Dedifferentiated amniotic fluid mesenchymal stem cell (primary cell): ENCODE measurements around the gene MBD3L2B.
"Not testable (repeated sequence)": the region's sequence is repeated elsewhere in the genome, so short reads cannot be mapped to it uniquely, and the experiment has no call there.

Experiments used
- DNase-seq: peaks from one replicate; pipeline ENCODE4 v3.0.0-alpha.2; 2016; ENCODE audit errors: extremely low spot score

The MBD3L2B gene

DNA sequence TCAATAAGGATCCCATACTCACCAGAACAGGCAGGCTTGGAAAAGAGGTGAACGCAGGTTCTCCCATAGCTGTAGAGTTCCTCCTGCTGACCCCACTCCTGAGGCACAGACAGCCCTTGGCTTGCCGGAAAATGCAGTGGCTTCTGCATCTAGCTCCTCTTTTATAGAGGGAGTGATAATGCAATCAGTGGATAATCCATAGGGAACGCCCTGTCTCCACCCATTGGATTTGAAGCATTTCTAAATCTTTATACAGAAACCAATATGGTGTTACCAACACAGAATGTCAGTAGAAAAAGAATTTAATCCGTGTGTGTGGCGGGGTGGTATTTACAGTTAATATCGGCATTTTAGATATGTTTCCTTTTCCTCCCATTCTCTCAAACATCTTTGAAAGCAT is at the start of gene MBD3L2B:
MBD3L2B (minus strand) TSS at position 101 of the 400 bp plus-strand sequence; CDS start at position 67, 34 bp downstream.
- not testable (repeated sequence) for DNase-seq

DNA sequence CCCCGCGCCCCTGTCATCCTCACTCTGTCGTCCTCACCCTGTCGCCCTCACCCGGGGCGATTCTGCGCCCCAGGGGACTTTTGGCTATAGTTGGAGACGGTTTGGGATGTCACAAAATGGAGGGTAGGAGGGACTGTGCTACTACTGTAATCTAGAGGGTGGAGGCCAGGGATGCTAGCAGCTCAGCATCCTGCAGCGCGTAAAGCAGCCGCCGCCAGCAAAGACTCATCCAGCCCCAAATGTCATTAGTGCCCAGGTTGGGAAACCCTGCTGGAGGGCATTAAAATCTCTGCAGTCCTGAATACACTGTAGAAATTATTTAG is 48.6 kb upstream of the MBD3L2B start:
- no peak for DNase-seq

DNA sequence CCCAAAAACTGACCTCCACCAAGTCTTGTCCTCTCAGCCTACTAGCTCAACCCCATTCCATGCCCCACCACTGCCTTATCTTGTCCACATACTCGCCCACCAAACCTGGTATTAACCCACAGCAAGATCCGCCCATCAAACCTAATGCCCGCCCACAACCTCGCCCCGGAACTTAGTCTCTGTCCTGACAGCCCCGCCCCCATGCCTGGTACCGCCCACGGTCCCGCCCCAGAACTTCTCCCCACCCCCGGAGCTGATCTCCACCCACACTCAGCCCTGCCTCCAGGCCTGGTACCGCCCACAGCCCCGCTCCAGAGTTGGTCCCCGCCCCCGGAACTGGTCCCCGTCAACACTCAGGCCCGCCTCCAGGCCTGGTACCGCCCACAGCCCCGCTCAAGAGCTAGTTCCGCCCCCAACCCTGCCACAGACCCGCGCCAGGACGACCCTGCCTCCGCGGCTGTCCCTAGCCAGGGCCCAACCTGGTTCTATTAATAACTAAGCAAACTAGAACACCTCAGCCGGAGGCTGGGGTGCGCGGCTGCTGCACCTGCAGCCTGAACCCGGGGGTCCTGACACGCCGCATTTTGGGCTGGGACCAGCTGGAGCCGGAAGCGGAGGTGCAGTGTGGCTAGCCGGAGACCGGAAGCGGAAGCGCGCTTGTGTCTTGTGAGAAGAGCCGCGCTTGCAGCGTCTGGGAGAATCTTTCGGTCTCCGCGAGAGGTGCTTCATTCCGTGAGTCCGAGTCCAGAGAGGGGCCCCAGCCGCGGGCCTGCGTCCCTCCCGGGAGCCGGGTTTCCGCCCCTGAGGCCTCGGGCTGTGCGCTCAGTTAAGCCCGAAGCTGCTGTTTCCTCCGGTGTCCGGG is 48.0 kb upstream of the MBD3L2B start, which contains the start of gene ZNF557:
ZNF557 (plus strand) TSS at position 662 of the 862 bp plus-strand sequence. CDS start 5,372 bp downstream, outside the sequence.
- DNase-seq, result peak; percentile 97

DNA sequence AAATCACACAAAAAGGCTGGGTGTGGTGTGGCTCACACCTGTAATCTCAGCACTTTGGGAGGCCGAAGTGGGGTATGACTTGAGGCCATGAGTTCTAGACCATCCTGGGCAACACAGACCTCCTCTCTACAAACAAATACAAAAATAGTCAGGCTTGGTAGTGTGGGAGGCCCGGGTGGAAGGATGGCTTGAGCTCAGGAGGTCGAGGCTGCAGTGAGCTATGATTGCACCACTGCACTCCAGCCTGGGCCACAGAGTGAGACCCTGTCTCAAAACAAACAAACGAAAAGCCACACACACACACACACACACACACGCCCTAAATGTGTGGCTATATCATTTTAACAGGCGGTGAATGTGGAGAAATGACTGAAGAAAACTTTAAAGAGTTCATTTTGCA is 47.4 kb upstream of the MBD3L2B start:
- DNase-seq, result no peak

DNA sequence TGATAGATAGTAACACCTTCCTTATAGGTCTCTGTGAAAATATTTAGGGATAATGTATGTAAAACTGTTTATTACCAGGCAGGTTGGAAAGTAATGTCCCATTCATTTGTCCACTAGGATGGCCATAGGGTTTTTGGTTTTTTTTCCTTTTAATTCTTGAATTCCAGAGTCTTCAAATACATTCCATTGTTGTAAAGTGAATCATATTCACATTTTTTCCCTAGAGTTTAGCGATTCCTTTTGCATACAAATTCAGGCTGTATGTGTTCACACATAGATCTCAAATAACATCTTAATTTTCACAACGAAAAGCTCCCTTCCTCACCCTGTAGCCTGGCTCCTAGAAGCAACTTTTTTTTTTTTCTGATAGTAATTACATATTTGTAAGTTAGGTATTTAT is 46.5 kb upstream of the MBD3L2B start:
- DNase-seq, result peak; percentile 61

DNA sequence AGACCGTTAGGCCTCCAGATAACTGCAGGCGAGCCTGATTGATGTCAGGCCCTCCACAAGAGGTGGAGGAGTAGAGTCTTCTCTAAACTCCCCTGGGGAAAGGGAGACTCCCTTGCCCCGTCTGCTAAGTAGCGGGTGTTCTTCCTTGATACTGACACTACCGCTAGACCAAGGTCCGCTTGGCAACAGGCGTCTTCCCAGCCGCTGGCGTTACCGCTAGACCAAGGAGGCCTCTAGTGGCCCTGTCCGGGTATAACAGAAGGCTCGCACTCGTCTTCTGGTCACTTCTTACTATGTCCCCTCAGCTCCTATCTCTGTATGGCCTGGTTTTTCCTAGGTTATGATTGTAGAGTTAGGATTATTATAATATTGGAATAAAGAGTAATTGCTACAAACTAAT is 45.9 kb upstream of the MBD3L2B start:
- DNase-seq, result not testable (repeated sequence)

DNA sequence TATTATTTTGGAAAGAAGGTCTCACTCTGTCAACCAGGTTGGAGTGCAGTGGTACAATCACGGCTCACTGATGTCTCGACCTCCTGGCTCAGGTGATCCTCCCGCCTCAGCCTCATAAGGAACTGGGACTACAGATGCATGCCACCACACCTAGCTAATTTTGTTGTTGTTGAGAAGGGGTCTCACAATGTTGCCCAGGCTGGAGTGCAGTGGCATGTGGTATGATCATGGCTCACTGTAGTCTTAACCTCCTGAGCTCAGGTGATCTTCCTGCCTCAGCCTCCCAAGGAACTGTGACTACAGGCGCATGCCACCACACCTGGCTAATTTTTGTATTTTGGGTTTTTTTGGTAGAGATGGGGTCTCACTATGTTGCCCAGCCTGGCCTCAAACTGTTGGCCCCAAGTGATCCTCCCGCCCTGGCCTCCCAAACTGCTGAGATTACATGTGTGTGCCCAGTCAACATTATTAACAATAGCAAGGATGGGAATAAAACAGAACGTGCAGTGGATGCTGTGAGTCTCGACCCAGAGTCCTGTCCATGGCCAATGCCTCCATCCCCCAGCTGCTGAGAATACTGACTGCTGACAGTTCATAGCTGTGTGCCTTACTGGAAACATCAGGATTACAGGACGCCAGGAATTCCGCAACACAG is 42.7 kb upstream of the MBD3L2B start:
- no peak for DNase-seq

DNA sequence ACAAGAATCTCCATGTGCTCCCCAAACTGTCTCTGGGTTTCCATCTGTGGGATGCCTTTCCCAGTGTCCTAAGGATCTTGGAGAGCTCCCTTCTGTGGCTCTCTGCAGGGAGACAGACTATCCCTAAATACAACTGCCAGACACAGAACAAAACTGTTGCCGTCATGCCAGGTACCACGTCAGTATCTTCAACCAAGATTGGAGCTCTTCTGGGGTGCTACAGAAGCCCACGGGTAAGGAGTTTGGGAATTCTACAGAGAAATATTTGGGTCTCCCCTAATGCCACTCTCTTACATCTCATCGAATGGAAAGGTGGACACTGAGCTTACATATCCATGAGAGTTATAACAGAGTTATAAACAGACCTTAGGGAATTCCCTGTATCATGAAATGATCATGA is 42.1 kb upstream of the MBD3L2B start:
- DNase-seq, result no peak

DNA sequence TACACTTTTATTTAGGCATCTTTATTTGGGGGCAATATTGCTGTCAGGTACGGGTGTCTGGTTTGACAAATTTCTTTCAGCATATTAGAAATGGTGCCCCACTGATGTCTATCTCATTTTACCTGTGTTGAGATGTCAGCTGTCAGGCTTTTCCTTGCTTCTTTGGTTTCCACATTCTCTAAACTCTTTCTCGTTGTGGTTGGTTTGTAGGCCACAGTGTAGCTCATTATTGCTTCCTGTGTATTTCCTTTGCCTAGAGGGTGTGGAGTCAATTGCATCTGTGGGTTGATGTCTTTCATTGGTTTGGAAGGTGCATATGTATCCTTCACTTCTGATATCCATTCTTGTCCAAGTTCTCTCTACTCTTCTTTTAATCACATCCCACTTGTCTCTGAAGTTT is 38.7 kb upstream of the MBD3L2B start:
- DNase-seq, result not testable (repeated sequence)

DNA sequence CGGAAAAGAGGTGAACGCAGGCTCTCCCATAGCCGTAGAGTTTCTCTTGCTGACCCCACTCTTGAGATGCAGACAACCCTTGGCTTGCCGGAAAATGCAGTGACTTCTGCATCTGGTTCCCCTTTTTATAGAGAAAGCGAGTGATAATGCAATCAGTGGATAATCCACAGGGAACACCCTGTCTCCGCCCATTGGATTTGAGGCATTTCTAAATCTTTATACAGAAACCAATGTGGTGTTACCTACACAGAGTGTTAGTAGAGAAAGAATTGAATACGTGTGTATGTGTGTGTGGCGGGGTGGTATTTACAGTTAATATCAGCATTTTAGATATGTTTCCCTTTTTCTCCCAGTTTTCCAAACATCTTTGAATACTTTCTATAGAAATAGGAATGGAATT is 37.3 kb upstream of the MBD3L2B start, which contains the start of gene MBD3L3:
MBD3L3 (minus strand) TSS at position 101 of the 400 bp plus-strand sequence; CDS start at position 30, 71 bp downstream.
- not testable (repeated sequence) for DNase-seq

DNA sequence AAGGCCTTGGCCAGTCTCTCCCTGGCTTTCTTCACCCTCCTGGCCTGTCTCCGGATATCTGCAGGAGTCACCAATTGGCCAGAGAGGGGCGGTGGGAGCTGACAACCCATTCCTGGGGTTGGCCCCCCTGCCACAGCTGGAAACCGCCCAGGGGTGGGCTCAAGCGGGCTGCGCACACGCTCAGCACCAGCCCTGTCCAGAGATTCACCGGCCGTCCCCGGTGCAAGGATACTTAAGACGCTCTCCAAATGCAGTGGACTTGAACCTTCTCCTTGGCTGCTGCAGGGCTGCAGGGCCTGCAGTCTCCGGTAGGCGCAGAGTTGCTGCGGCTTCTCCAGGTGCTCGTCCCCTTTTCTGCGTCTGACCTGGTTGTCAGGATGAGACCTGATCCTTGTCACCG is 35.1 kb upstream of the MBD3L2B start:
- not testable (repeated sequence) for DNase-seq

DNA sequence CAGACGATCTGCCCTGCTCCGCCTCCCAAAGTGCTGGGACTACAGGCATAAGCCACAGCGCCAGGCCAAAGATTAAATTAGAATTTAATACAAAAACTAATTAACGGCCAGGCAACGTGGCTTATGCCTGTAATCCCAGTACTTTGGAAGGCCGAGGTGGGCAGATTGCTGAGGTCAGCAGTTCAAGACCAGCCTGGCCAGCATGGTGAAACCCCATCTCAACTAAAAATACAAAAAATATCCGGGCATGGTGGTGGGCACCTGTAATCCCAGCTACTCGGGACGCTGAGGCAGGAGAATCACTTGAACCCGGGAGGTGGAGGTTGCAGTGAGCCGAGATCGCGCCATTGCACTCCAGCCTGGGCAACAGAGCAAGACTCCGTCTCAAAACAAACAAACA is 34.4 kb upstream of the MBD3L2B start:
- not testable (repeated sequence) for DNase-seq

DNA sequence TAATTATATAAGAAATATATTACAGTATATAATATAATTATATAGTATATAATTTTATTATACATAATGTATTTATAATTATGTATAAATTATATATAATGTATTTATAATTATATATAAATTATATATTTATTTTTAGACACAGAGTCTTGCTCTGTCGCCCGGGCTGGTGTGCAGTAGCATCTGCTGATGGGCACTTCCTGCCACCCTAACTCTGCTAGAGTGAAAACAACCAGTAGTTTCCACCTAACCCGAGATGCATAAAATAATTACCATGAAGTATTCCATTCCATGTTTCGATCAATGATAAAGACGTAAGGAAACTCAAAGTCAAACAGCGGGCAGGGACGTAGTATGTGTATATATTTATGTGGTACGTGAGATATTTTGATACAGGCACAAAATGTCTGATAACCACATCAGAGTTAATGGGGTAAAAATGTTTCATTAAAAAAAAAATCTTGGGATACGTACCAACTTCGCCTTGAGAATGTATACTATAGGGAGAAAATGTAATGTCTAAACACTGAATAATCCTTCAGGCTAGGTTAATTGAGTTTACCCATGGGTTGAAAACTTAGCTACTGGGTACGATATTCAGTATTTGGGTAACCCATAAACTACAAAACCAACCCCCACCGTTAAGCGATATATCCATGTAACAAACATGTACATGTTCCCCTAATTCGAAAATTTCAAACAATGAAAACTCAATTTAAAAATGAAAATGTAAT is 33.6 kb upstream of the MBD3L2B start:
- DNase-seq, result not testable (repeated sequence)

DNA sequence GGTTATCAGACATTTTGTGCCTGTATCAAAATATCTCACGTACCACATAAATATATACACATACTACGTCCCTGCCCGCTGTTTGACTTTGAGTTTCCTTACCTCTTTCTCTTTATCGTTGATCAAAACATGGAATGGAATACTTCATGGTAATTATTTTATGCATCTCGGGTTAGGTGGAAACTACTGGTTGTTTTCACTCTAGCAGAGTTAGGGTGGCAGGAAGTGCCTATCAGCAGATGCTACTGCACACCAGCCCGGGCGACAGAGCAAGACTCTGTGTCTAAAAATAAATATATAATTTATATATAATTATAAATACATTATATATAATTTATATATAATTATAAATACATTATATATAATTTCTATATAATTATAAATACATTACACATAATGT is 31.7 kb upstream of the MBD3L2B start:
- DNase-seq, result not testable (repeated sequence)

DNA sequence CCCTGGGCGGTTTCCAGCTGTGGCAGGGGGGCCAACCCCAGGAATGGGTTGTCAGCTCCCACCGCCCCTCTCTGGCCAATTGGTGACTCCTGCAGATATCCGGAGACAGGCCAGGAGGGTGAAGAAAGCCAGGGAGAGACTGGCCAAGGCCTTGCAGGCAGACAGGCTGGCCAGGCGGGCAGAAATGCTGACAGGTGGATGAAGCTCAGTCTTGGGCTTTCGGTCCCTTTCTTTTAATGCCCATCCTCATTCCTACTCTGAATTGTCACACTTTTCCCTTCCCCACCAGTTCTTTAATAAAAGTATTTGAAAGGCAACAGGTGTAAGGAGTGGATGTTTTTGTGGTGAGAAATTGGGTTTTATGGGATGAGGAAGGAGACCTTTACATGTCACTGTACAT is 30.2 kb upstream of the MBD3L2B start:
- not testable (repeated sequence) for DNase-seq

DNA sequence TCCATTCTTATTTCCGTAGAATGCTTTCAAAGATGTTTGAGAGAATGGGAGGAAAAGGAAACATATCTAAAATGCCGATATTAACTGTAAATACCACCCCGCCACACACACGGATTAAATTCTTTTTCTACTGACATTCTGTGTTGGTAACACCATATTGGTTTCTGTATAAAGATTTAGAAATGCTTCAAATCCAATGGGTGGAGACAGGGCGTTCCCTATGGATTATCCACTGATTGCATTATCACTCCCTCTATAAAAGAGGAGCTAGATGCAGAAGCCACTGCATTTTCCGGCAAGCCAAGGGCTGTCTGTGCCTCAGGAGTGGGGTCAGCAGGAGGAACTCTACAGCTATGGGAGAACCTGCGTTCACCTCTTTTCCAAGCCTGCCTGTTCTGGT is 27.8 kb upstream of the MBD3L2B start, which contains the start of gene MBD3L2:
MBD3L2 (plus strand) TSS at position 301 of the 400 bp plus-strand sequence; CDS start at position 354, 53 bp downstream.
- DNase-seq, result not testable (repeated sequence)

DNA sequence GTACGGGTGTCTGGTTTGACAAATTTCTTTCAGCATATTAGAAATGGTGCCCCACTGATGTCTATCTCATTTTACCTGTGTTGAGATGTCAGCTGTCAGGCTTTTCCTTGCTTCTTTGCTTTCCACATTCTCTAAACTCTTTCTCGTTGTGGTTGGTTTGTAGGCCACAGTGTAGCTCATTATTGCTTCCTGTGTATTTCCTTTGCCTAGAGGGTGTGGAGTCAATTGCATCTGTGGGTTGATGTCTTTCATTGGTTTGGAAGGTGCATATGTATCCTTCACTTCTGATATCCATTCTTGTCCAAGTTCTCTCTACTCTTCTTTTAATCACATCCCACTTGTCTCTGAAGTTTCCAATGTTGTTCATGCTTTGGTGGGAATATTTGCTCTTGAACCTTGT is 20.3 kb upstream of the MBD3L2B start:
- DNase-seq, result not testable (repeated sequence)

DNA sequence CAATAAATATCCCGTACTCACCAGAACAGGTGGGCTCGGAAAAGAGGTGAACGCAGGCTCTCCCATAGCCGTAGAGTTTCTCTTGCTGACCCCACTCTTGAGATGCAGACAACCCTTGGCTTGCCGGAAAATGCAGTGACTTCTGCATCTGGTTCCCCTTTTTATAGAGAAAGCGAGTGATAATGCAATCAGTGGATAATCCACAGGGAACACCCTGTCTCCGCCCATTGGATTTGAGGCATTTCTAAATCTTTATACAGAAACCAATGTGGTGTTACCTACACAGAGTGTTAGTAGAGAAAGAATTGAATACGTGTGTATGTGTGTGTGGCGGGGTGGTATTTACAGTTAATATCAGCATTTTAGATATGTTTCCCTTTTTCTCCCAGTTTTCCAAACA is 18.8 kb upstream of the MBD3L2B start, which contains the start of gene MBD3L4:
MBD3L4 (minus strand) TSS at position 101 of the 400 bp plus-strand sequence; CDS start at position 66, 35 bp downstream.
- not testable (repeated sequence) for DNase-seq

DNA sequence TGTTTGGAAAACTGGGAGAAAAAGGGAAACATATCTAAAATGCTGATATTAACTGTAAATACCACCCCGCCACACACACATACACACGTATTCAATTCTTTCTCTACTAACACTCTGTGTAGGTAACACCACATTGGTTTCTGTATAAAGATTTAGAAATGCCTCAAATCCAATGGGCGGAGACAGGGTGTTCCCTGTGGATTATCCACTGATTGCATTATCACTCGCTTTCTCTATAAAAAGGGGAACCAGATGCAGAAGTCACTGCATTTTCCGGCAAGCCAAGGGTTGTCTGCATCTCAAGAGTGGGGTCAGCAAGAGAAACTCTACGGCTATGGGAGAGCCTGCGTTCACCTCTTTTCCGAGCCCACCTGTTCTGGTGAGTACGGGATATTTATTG is 9.0 kb upstream of the MBD3L2B start, which contains the start of gene MBD3L5:
MBD3L5 (plus strand) TSS at position 301 of the 400 bp plus-strand sequence; CDS start at position 335, 34 bp downstream.
- DNase-seq, result not testable (repeated sequence)

DNA sequence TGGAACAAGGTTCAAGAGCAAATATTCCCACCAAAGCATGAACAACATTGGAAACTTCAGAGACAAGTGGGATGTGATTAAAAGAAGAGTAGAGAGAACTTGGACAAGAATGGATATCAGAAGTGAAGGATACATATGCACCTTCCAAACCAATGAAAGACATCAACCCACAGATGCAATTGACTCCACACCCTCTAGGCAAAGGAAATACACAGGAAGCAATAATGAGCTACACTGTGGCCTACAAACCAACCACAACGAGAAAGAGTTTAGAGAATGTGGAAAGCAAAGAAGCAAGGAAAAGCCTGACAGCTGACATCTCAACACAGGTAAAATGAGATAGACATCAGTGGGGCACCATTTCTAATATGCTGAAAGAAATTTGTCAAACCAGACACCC is 7.6 kb upstream of the MBD3L2B start:
- not testable (repeated sequence) for DNase-seq

DNA sequence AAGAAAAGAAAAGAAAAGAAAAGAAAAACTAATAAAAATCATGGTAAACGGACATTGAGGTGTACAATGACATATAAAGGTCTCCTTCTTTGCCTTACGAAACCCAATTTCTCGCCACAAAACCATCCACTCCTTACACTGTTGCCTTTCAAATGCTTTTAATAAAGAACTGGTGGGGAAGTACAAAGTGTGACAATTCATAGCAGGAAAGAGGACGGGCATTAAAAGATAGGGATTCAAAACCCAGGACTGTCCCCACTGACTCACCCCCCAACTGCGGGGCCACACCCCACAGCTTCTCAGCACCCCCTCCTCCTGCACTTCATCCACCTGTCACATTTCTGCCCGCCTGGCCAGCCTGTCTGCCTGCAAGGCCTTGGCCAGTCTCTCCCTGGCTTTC is 2.4 kb downstream of the MBD3L2B start:
- no peak for DNase-seq

DNA sequence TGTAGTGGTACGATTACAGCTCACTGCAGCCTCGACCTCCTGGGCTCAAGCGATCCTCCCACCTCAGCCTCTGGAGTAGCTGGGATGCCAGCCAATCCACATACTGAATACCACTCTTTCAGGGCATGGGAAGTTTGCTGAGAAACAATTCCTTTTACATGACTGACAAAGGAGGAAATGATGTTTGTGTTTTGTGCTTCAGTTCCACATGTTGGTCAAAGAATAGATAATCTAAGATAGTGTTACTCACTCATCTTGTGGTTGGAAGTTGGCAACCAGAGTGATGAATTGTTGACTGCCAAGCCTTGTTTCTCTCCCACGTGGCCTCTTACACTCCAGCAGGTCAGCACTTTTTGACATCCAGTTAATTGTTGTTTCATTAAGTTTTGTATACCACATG is 7.6 kb downstream of the MBD3L2B start:
- DNase-seq, result no peak
